HepG2 (cell line): Measurements from ENCODE around the gene MYLK. TPM values are rescaled to one million over a fixed set of nuclear protein-coding genes. Genes with fewer than 3 reads are reported as not detected.
A peak's percentile ranks its signal among the peaks of the same experiment; 100 is the strongest.

Experiments used
- BATF2 ChIP-seq: sonication (generic); formaldehyde crosslinking; IDR thresholded peaks from 2 replicates; pipeline ENCODE4 v1.8.0; 2022; ENCODE audit warnings: mild to moderate bottlenecking, missing genetic modification reagents, moderate library complexity
- CERS6 ChIP-seq: sonication (generic); formaldehyde crosslinking; IDR thresholded peaks from 2 replicates; pipeline ENCODE4 v1.5.0; 2020; ENCODE audit warnings: missing genetic modification reagents
- CHD2 ChIP-seq: IDR thresholded peaks from 2 replicates; pipeline ENCODE4 v1.6.1; 2011; ENCODE audit warnings: low read depth, low read length, improper control_type of control experiment
- DMAP1 ChIP-seq: IDR thresholded peaks from 2 replicates; pipeline ENCODE4 v1.6.1; 2016
- FOXK1 ChIP-seq: sonication (generic); formaldehyde crosslinking; IDR thresholded peaks from 2 replicates; pipeline ENCODE4 v1.4.0; 2020; ENCODE audit warnings: low read depth, missing genetic modification reagents, borderline replicate concordance
- HNRNPH1 ChIP-seq: fragments of 200-400 bp; formaldehyde crosslinking; optimal IDR thresholded peaks from 2 replicates; pipeline ENCODE3; 2017; ENCODE audit warnings: mild to moderate bottlenecking, low read depth, low read length
- MAFG ChIP-seq: sonication (generic); formaldehyde crosslinking; IDR thresholded peaks from 2 replicates; pipeline ENCODE4 v1.5.1; 2020; ENCODE audit warnings: mild to moderate bottlenecking, missing genetic modification reagents
- NCOA1 ChIP-seq: sonication (generic); formaldehyde crosslinking; IDR thresholded peaks from 2 replicates; pipeline ENCODE4 v1.9.0; 2021; ENCODE audit warnings: missing genetic modification reagents
- NFE2L2 ChIP-seq: fragments of 150-350 bp; IDR thresholded peaks from 2 replicates; pipeline ENCODE4 v1.6.1; 2014; ENCODE audit warnings: low read length
- PHF5A ChIP-seq: IDR thresholded peaks from one replicate; pipeline ENCODE4 v1.6.1; 2018; ENCODE audit warnings: low read depth, missing genetic modification reagents; ENCODE audit not compliant: unreplicated experiment
- PHF8 ChIP-seq: sonication (generic); formaldehyde crosslinking; IDR thresholded peaks from 2 replicates; pipeline ENCODE4 v1.5.0; 2020; ENCODE audit warnings: missing genetic modification reagents
- RAD51 ChIP-seq: fragments of 450-650 bp; IDR thresholded peaks from 2 replicates; pipeline ENCODE4 v1.6.1; 2016; ENCODE audit warnings: borderline replicate concordance
- SNAPC2 ChIP-seq: sonication (generic); formaldehyde crosslinking; IDR thresholded peaks from 2 replicates; pipeline ENCODE4 v1.8.1; 2022; ENCODE audit warnings: mild to moderate bottlenecking, missing genetic modification reagents
- SOX13 ChIP-seq, 3 experiments: fragments of 450-650 bp in 1 of 3; sonication (generic) in 1 of 3; formaldehyde crosslinking in 1 of 3; IDR thresholded peaks in 2 of 3; conservative IDR thresholded peaks in 1 of 3; 2 replicates each; pipeline versions ENCODE4 v1.5.0 to v1.6.1; 2016 to 2020; ENCODE audit warnings: antibody characterized with exemption in 1 of 3, mild to moderate bottlenecking in 1 of 3, missing compliant biosample characterization in 1 of 3, missing genetic modification reagents in 1 of 3, moderate library complexity in 1 of 3
- SRY ChIP-seq: sonication (generic); formaldehyde crosslinking; IDR thresholded peaks from 2 replicates; pipeline ENCODE4 v1.8.0; 2022; ENCODE audit warnings: mild to moderate bottlenecking, missing genetic modification reagents
- TAF1 ChIP-seq: sonication (generic); formaldehyde crosslinking; IDR thresholded peaks from 2 replicates; pipeline ENCODE4 v1.4.0; 2020; ENCODE audit warnings: missing genetic modification reagents
- TRIM24 ChIP-seq: sonication (generic); formaldehyde crosslinking; IDR thresholded peaks from 2 replicates; pipeline ENCODE4 v1.8.0; 2022; ENCODE audit warnings: mild to moderate bottlenecking, missing genetic modification reagents
- ZBTB3 ChIP-seq: sonication (generic); formaldehyde crosslinking; IDR thresholded peaks from 2 replicates; pipeline ENCODE4 v1.4.0; 2020; ENCODE audit warnings: low read depth, mild to moderate bottlenecking, moderate library complexity, missing genetic modification reagents, borderline replicate concordance
- ZNF101 ChIP-seq: sonication (generic); formaldehyde crosslinking; IDR thresholded peaks from 2 replicates; pipeline ENCODE4 v1.4.0; 2020; ENCODE audit warnings: mild to moderate bottlenecking, low read depth, missing genetic modification reagents, borderline replicate concordance
- ZNF12 ChIP-seq: sonication (generic); formaldehyde crosslinking; IDR thresholded peaks from 2 replicates; pipeline ENCODE4 v1.5.0; 2020; ENCODE audit warnings: missing genetic modification reagents
- ZNF121 ChIP-seq: sonication (generic); formaldehyde crosslinking; IDR thresholded peaks from 2 replicates; pipeline ENCODE4 v1.5.0; 2020; ENCODE audit warnings: mild to moderate bottlenecking, missing genetic modification reagents
- ZNF260 ChIP-seq: sonication (generic); formaldehyde crosslinking; IDR thresholded peaks from 2 replicates; pipeline ENCODE4 v1.4.0; 2020; ENCODE audit warnings: missing genetic modification reagents, low read depth, mild to moderate bottlenecking, borderline replicate concordance
- ZNF335 ChIP-seq: sonication (generic); formaldehyde crosslinking; IDR thresholded peaks from 2 replicates; pipeline ENCODE4 v1.4.0; 2020; ENCODE audit warnings: missing genetic modification reagents
- ZNF468 ChIP-seq: sonication (generic); formaldehyde crosslinking; IDR thresholded peaks from 2 replicates; pipeline ENCODE4 v1.8.0; 2022; ENCODE audit warnings: mild to moderate bottlenecking, moderate library complexity, missing genetic modification reagents
- ZNF589 ChIP-seq: sonication (generic); formaldehyde crosslinking; conservative IDR thresholded peaks from 2 replicates; pipeline ENCODE4 v1.8.0; 2022; ENCODE audit warnings: mild to moderate bottlenecking, moderate library complexity, missing genetic modification reagents
- ZNF761 ChIP-seq: sonication (generic); formaldehyde crosslinking; conservative IDR thresholded peaks from 2 replicates; pipeline ENCODE4 v1.4.0; 2020; ENCODE audit warnings: mild to moderate bottlenecking, missing genetic modification reagents
- ZSCAN25 ChIP-seq: sonication (generic); formaldehyde crosslinking; IDR thresholded peaks from 2 replicates; pipeline ENCODE4 v1.8.0; 2022; ENCODE audit warnings: mild to moderate bottlenecking, missing genetic modification reagents
- polyA plus RNA-seq, 8 experiments: library from polyadenylated mRNA; depleted of rRNA in 3 of 8; stranded (reverse) in 7 of 8; unstranded in 1 of 8; fragments of >200 nt; fragmentation: Illumina TruSeq in 4 of 8; extraction: Trizol in 4 of 8; gene quantifications; 2 replicates each; pipeline versions ENCODE4 v1.2.1 to v1.2.3, GENCODE V29; 2011 to 2016; ENCODE audit warnings: low read depth in 4 of 8, missing spikeins in 1 of 8, mixed read lengths in 1 of 8; ENCODE audit not compliant: insufficient read depth in 1 of 8
- total RNA-seq, 5 experiments: library from RNA; depleted of rRNA; stranded (reverse); fragments of >200 nt; fragmentation: Illumina TruSeq; extraction: Trizol; gene quantifications; 2 replicates each; pipeline ENCODE4 v1.2.3, GENCODE V29; 2016; ENCODE audit warnings: low read depth in 1 of 5
- TF ChIP-seq, protein P1 (sequence below): sonication (generic); formaldehyde crosslinking; IDR thresholded peaks from 2 replicates; pipeline ENCODE4 v1.5.0; 2020; ENCODE audit warnings: missing genetic modification reagents, mild to moderate bottlenecking, borderline replicate concordance
- TF ChIP-seq, protein P2 (sequence below): sonication (generic); formaldehyde crosslinking; IDR thresholded peaks from 2 replicates; pipeline ENCODE4 v1.8.0; 2022; ENCODE audit warnings: missing genetic modification reagents, low read depth, mild to moderate bottlenecking, borderline replicate concordance
- TF ChIP-seq, protein P3 (sequence below): sonication (generic); formaldehyde crosslinking; IDR thresholded peaks from 2 replicates; pipeline ENCODE4 v1.5.0; 2020; ENCODE audit warnings: missing genetic modification reagents

MYLK gene
- total and polyA plus RNA-seq, 2 of the 13 experiments (the other 11 are each of a cell fraction or from before 2014, with no cell fraction given), result 10.6 to 34.9 TPM

GRCh38 chr3:123586131-123586530, 298.0 kb downstream of the MYLK start (continued):
- TF ChIP-seq ZNF335 (CRISPR knock-in tag) (no peak), TAF1 (CRISPR knock-in tag) (no peak), PHF5A (CRISPR knock-in tag) (no peak), CHD2 (no peak), NFE2L2 (no peak), HNRNPH1 (no peak), ZNF761 (no peak), SOX13 (IDR thresholded peaks at IDR 0.05) (no peak), SOX13 (CRISPR knock-in tag; conservative IDR thresholded peaks at IDR 0.05 in 1 of 2, IDR thresholded peaks at IDR 0.05 in 1 of 2) (0 out of 4 replicates have a peak, but pooled peaks of 1 of the 2 experiments have one; percentile 9), FOXK1 (CRISPR knock-in tag) (0 out of 2 replicates have a peak, but pooled peaks have one; percentile 14), MAFG (CRISPR knock-in tag) (no peak), ZNF12 (CRISPR knock-in tag) (no peak), ZSCAN25 (no peak), BATF2 (no peak), ZNF101 (CRISPR knock-in tag) (no peak), SRY (CRISPR knock-in tag) (no peak), CERS6 (no peak), ZNF589 (no peak), PHF8 (CRISPR knock-in tag) (no peak), TRIM24 (CRISPR knock-in tag) (no peak), DMAP1 (CRISPR knock-in tag) (no peak), ZNF468 (CRISPR knock-in tag) (no peak), ZNF121 (no peak), NCOA1 (CRISPR knock-in tag) (no peak), SNAPC2 (no peak), ZNF260 (CRISPR knock-in tag) (no peak), RAD51 (no peak), ZBTB3 (CRISPR knock-in tag) (no peak)
- TF ChIP-seq, protein P1, sequence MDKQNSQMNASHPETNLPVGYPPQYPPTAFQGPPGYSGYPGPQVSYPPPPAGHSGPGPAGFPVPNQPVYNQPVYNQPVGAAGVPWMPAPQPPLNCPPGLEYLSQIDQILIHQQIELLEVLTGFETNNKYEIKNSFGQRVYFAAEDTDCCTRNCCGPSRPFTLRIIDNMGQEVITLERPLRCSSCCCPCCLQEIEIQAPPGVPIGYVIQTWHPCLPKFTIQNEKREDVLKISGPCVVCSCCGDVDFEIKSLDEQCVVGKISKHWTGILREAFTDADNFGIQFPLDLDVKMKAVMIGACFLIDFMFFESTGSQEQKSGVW (CRISPR knock-in tag), result no peak
- TF ChIP-seq, protein P2, sequence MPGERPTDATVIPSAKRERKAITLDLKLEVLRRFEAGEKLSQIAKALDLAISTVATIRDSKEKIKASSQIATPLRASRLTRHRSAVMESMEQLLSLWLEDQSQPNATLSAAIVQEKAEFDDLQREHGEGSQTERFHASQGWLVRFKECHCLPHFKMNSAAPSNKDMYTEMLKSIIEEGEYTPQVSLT (CRISPR knock-in tag), result no peak
- TF ChIP-seq, protein P3, sequence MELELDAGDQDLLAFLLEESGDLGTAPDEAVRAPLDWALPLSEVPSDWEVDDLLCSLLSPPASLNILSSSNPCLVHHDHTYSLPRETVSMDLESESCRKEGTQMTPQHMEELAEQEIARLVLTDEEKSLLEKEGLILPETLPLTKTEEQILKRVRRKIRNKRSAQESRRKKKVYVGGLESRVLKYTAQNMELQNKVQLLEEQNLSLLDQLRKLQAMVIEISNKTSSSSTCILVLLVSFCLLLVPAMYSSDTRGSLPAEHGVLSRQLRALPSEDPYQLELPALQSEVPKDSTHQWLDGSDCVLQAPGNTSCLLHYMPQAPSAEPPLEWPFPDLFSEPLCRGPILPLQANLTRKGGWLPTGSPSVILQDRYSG (CRISPR knock-in tag), result no peak
